ENCODE measurements around the gene NFKB2.

The NFKB2 gene

GRCh38 chr10:102399217-102400021 lies 3.9 kb downstream of the NFKB2 start (continued):
- TF ChIP-seq ZNF146 (tag by site-specific recombination; IDR thresholded peaks at IDR 0.05), result peak; percentile 68
- no peak for TF ChIP-seq ZNF19 (tag by site-specific recombination; IDR thresholded peaks at IDR 0.05; ENCODE audit: low read depth)
- no peak for TF ChIP-seq ZNF266 (tag by site-specific recombination; IDR thresholded peaks at IDR 0.05; ENCODE audit: low read depth)
- TF ChIP-seq ZNF692 (tag by site-specific recombination; IDR thresholded peaks at IDR 0.05), result peak; percentile 93
- TF ChIP-seq ZNF302 (tag by site-specific recombination; IDR thresholded peaks at IDR 0.05; ENCODE audit: low read depth), result no peak
- TF ChIP-seq SCRT2 (tag by site-specific recombination; IDR thresholded peaks at IDR 0.05), result peak; percentile 98
- TF ChIP-seq ZNF416 (tag by site-specific recombination; IDR thresholded peaks at IDR 0.05), result no peak
- TF ChIP-seq ZNF596 (tag by site-specific recombination; IDR thresholded peaks at IDR 0.05), result no peak
- TF ChIP-seq ZNF221 (tag by site-specific recombination; IDR thresholded peaks at IDR 0.05; ENCODE audit: borderline replicate concordance), result no peak
- TF ChIP-seq SP7 (tag by site-specific recombination; IDR thresholded peaks at IDR 0.05), result peak; percentile 90
- TF ChIP-seq YY1 (tag by site-specific recombination; IDR thresholded peaks at IDR 0.05), result peak; percentile 83
- peak; percentile 82 for TF ChIP-seq HIC1 (tag by site-specific recombination; IDR thresholded peaks at IDR 0.05)
- peak; percentile 98 for TF ChIP-seq KLF17 (tag by site-specific recombination; IDR thresholded peaks at IDR 0.05)
- TF ChIP-seq ZBTB26 (tag by site-specific recombination; optimal IDR thresholded peaks at IDR 0.05), result peak; percentile 100
- no peak for TF ChIP-seq ZNF558 (tag by site-specific recombination; IDR thresholded peaks at IDR 0.05)
- TF ChIP-seq ZIC2 (tag by site-specific recombination; IDR thresholded peaks at IDR 0.05), result peak; percentile 99
- peak; percentile 17; the same call in 1 of the 2 replicates for TF ChIP-seq ZNF792 (tag by site-specific recombination; IDR thresholded peaks at IDR 0.05)
- TF ChIP-seq ZNF600 (tag by site-specific recombination; IDR thresholded peaks at IDR 0.05), result peak; percentile 93
- no peak for TF ChIP-seq HOXC10 (CRISPR knock-in tag; IDR thresholded peaks at IDR 0.05)
- no peak for TF ChIP-seq ZNF155 (tag by site-specific recombination; IDR thresholded peaks at IDR 0.05)
- no peak for TF ChIP-seq ZNF114 (tag by site-specific recombination; IDR thresholded peaks at IDR 0.05)
- peak; percentile 97 for TF ChIP-seq ZEB2 (tag by site-specific recombination; IDR thresholded peaks at IDR 0.05)
- no peak for TF ChIP-seq ZNF529 (tag by site-specific recombination; IDR thresholded peaks at IDR 0.05; ENCODE audit: insufficient replicate concordance)
- TF ChIP-seq GLIS1 (tag by site-specific recombination; IDR thresholded peaks at IDR 0.05), result peak; percentile 99
- no peak for TF ChIP-seq ZNF473 (tag by site-specific recombination; IDR thresholded peaks at IDR 0.05)
- no peak for TF ChIP-seq ZNF211 (tag by site-specific recombination; IDR thresholded peaks at IDR 0.05; ENCODE audit: low read depth)
- no peak for TF ChIP-seq REST (tag by site-specific recombination; IDR thresholded peaks at IDR 0.05)
- peak; percentile 92 for TF ChIP-seq SCRT1 (tag by site-specific recombination; IDR thresholded peaks at IDR 0.05; ENCODE audit: borderline replicate concordance)
- no peak for TF ChIP-seq MEIS1 (CRISPR knock-in tag; IDR thresholded peaks at IDR 0.05; ENCODE audit: borderline replicate concordance)
- TF ChIP-seq ZNF140 (tag by site-specific recombination; IDR thresholded peaks at IDR 0.05), result no peak
- peak; percentile 74 for TF ChIP-seq ZNF843 (tag by site-specific recombination; IDR thresholded peaks at IDR 0.05)
- no peak for TF ChIP-seq ZNF138 (tag by site-specific recombination; IDR thresholded peaks at IDR 0.05; ENCODE audit: borderline replicate concordance)
